Smooth muscle cell (in vitro differentiated cells): ENCODE measurements around the gene CMTM6. TPM values are rescaled to one million over a fixed set of nuclear protein-coding genes. Genes with fewer than 3 reads are reported as not detected.

ENCODE experiments used
- DNase-seq: peaks from one replicate; lab custom pipeline; 2025; ENCODE audit not compliant: unreplicated experiment; lab: John Stamatoyannopoulos, UW
- H2AFZ ChIP-seq: fragments of 200-600 bp; sonication (generic); 2 replicates; pipeline ENCODE4 v1.6.0; 2016; ENCODE audit warnings: antibody characterized with exemption, low read depth, mild to moderate bottlenecking
- H3F3A ChIP-seq: fragments of 200-600 bp; sonication (generic); 2 replicates; pipeline ENCODE4 v1.6.0; 2017; ENCODE audit warnings: antibody characterized with exemption, low read depth
- H3K27ac ChIP-seq: fragments of 200-600 bp; sonication (generic); 2 replicates; pipeline ENCODE4 v1.5.1; 2016; ENCODE audit warnings: low read depth, mild to moderate bottlenecking
- H3K27me3 ChIP-seq: fragments of 200-600 bp; sonication (generic); 2 replicates; pipeline ENCODE4 v1.6.1; 2016; ENCODE audit warnings: low read depth, mild to moderate bottlenecking
- H3K36me3 ChIP-seq: fragments of 200-600 bp; sonication (generic); 2 replicates; pipeline ENCODE4 v1.5.1; 2016; ENCODE audit warnings: low read depth
- H3K4me1 ChIP-seq: fragments of 200-600 bp; sonication (generic); 2 replicates; pipeline ENCODE4 v1.5.1; 2016; ENCODE audit warnings: low read depth
- H3K4me2 ChIP-seq: fragments of 200-600 bp; sonication (generic); 2 replicates; pipeline ENCODE4 v1.6.0; 2016; ENCODE audit warnings: mild to moderate bottlenecking
- H3K4me3 ChIP-seq: fragments of 200-600 bp; sonication (generic); 2 replicates; pipeline ENCODE4 v1.5.1; 2016; ENCODE audit warnings: mild to moderate bottlenecking
- H3K79me2 ChIP-seq: fragments of 200-600 bp; sonication (generic); 2 replicates; pipeline ENCODE4 v1.6.0; 2016; ENCODE audit warnings: low read depth, mild to moderate bottlenecking
- H3K9ac ChIP-seq: fragments of 200-600 bp; sonication (generic); 2 replicates; pipeline ENCODE4 v1.6.0; 2016; ENCODE audit warnings: low read depth
- H3K9me3 ChIP-seq: fragments of 200-600 bp; sonication (generic); replicated peaks from 2 replicates; pipeline ENCODE4 v1.5.1; 2016; ENCODE audit warnings: low read depth
- H4K20me1 ChIP-seq: fragments of 200-600 bp; sonication (generic); 2 replicates; pipeline ENCODE4 v1.6.0; 2016; ENCODE audit warnings: low read depth
- CTCF ChIP-seq: fragments of 200-600 bp; sonication (generic); IDR thresholded peaks from 2 replicates; pipeline ENCODE4 v1.5.1; 2017; ENCODE audit warnings: borderline replicate concordance, mild to moderate bottlenecking, antibody characterized with exemption; ENCODE audit not compliant: insufficient read depth, poor library complexity, severe bottlenecking
- WGBS: methylation state at CpG from one replicate; pipeline ENCODE4 v1.1.7; 2016; ENCODE audit warnings: low lambda C conversion rate; 5-methylcytosine and 5-hydroxymethylcytosine counted together
- polyA plus RNA-seq: library from polyadenylated mRNA; unstranded; fragments of >200 nt; fragmentation: Nextera tagmentation; extraction: Ambion mirVana; gene quantifications from 2 replicates; pipeline ENCODE4 v1.2.1, GENCODE V29; 2016
- total RNA-seq: library from RNA; depleted of rRNA; stranded (reverse); fragments of >200 nt; gene quantifications from 2 replicates; pipeline ENCODE4 v1.2.3, GENCODE V29; 2014

Gene CMTM6
- total and polyA plus RNA-seq, 2 experiments from 2014 or later: 110 to 148 TPM

GRCh38 chr3:32459450-32459849, 43.2 kb downstream of the CMTM6 start:
- no peaks in the 10 kb centered on the region for H4K20me1 ChIP-seq
- no peaks in the 10 kb centered on the region for H3F3A ChIP-seq
- peaks cover 10% of the 10 kb centered on the region for H3K4me1 ChIP-seq
- DNase-seq: no peak
- H3K9ac ChIP-seq: no peak overlapping the region
- no peaks in the 10 kb centered on the region for H3K36me3 ChIP-seq
- no peak for TF ChIP-seq CTCF
- H3K9me3 ChIP-seq: no peaks in the 10 kb centered on the region
- H3K27me3 ChIP-seq: no peaks in the 10 kb centered on the region
- no peak overlapping the region for H2AFZ ChIP-seq
- H3K79me2 ChIP-seq: no peaks in the 10 kb centered on the region
- no peak overlapping the region for H3K4me2 ChIP-seq
- 94% methylated on average over 5 of the region's 5 CpGs for WGBS
- H3K4me3 ChIP-seq: no peak overlapping the region
- no peak overlapping the region for H3K27ac ChIP-seq

- Histone ChIP-seq H3K27me3 (no peaks in the 10 kb centered on the region), H2AFZ (no peak overlapping the region), H3K4me1 (peaks cover 10% of the 10 kb centered on the region), H3K9me3 (no peaks in the 10 kb centered on the region), H3F3A (no peaks in the 10 kb centered on the region), H3K4me2 (no peak overlapping the region), H3K27ac (no peak overlapping the region), H4K20me1 (no peaks in the 10 kb centered on the region), H3K36me3 (no peaks in the 10 kb centered on the region), H3K9ac (no peak overlapping the region), H3K4me3 (no peak overlapping the region), H3K79me2 (no peaks in the 10 kb centered on the region)
- DNase-seq: no peak
- WGBS: 73% methylated on average over 9 of the region's 9 CpGs
- no peak for TF ChIP-seq CTCF
Measured at GRCh38 chr3:32457971-32458471, 44.6 kb downstream of the CMTM6 start.

GRCh38 chr3:32456429-32457130, 46.1 kb downstream of the CMTM6 start:
- Histone ChIP-seq H3F3A (no peaks in the 10 kb centered on the region), H3K9me3 (no peaks in the 10 kb centered on the region), H3K9ac (no peak overlapping the region), H3K79me2 (no peaks in the 10 kb centered on the region), H2AFZ (no peak overlapping the region), H4K20me1 (no peaks in the 10 kb centered on the region), H3K4me2 (no peak overlapping the region), H3K36me3 (no peaks in the 10 kb centered on the region), H3K27ac (no peak overlapping the region), H3K4me1 (peaks cover 13% of the 10 kb centered on the region), H3K27me3 (no peaks in the 10 kb centered on the region), H3K4me3 (no peak overlapping the region)
- WGBS: 87% methylated on average over 11 of the region's 11 CpGs
- no peak for DNase-seq
- TF ChIP-seq CTCF: no peak
